Measurements from ENCODE around the gene NES. TPM values are rescaled to one million over a fixed set of nuclear protein-coding genes. Genes with fewer than 3 reads are reported as not detected.

NES gene
- total RNA-seq, 1 experiment from 2014 or later, result 168 TPM

DNA sequence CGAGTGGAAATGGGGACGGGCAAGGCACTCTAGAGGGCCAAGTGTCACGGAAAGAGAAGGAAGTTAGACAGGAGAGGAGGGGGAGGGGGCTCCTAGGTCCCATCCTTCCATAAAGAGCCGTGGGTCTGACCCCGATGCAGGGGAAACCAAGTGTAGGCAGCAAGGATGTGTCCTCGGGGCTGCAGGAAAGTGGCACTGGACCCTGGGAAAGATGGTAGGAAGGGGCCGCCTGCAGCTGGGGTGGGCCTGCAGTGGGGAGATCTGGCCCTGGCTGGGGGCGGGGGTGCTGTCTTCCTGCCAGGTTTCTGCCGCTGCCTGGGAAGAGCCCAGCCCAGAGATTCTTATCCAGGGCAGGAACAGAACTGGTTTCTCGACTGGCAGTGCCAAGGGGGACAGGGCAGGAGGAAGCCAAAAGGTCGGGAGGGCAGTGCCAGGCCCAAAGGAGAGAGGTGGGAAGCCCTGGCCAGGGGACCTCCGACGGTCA lies 15.3 kb upstream of the NES start:
- Histone ChIP-seq H3K4ac (ENCODE audit: low read depth, low read length) (no peak overlapping the region), H2AFZ (ENCODE audit: low read length) (no peak overlapping the region), H3K79me2 (ENCODE audit: insufficient read depth, low read length) (no peaks in the 10 kb centered on the region), H3K4me1 (ENCODE audit: insufficient read depth, low read length) (peaks cover 17% of the 10 kb centered on the region; the same call in 1 of the 2 replicates), H4K20me1 (ENCODE audit: control insufficient read depth, insufficient read depth, insufficient read length) (no peaks in the 10 kb centered on the region), H3K4me2 (ENCODE audit: insufficient read depth, insufficient read length, low read length) (peak overlapping the region; percentile 53), H2BK20ac (ENCODE audit: low read depth, low read length, poor library complexity, severe bottlenecking) (no peak overlapping the region), H3K9ac (ENCODE audit: extremely low read depth, insufficient read length, low read length) (no peak overlapping the region), H2BK120ac (ENCODE audit: low read depth, low read length, poor library complexity, severe bottlenecking) (no peak overlapping the region), H3T11ph (ENCODE audit: low read length) (no peak overlapping the region), H3K14ac (ENCODE audit: insufficient read depth, low read length) (peak overlapping the region; percentile 48; the same call in 1 of the 2 replicates), H3K23ac (ENCODE audit: insufficient read length, low read depth, low read length) (no peak overlapping the region), H3K56ac (ENCODE audit: insufficient read length, low read depth, low read length) (no peak overlapping the region), H3K79me1 (ENCODE audit: insufficient read depth, low read depth, low read length, poor library complexity, severe bottlenecking) (no peaks in the 10 kb centered on the region), H3K23me2 (ENCODE audit: insufficient read length, low read depth, low read length, poor library complexity, severe bottlenecking) (peaks cover 10% of the 10 kb centered on the region), H4K5ac (ENCODE audit: insufficient read length, low read depth, low read length) (no peak overlapping the region), H3K18ac (ENCODE audit: insufficient read length, low read depth, low read length) (no peak overlapping the region), H2BK12ac (ENCODE audit: insufficient read length, low read depth, low read length) (no peak overlapping the region), H2BK5ac (ENCODE audit: insufficient read length, low read length) (no peak overlapping the region), H3K27me3 (ENCODE audit: insufficient read depth, low read length) (no peaks in the 10 kb centered on the region), H2AK5ac (ENCODE audit: insufficient read length, low read length) (no peak overlapping the region), H2BK15ac (ENCODE audit: low read depth, low read length) (no peak overlapping the region), H4K8ac (replicated peaks; ENCODE audit: insufficient read length, low read depth, low read length) (no peak overlapping the region), H4K91ac (ENCODE audit: insufficient read length, low read depth, low read length) (no peak overlapping the region), H3K27ac (ENCODE audit: insufficient read length, low read depth, low read length) (no peak overlapping the region), H3K9me3 (ENCODE audit: control insufficient read depth, low read depth, low read length) (no peaks in the 10 kb centered on the region)
- peaks cover 0 to 6% (median 3%) of the 10 kb centered on the region in 3 experiments; a peak in 4 of 7 replicates for H3K36me3 Mint-ChIP-seq (ENCODE audit: insufficient read depth in 1 of 3, low read depth in 3 of 3)
- H3K27ac Mint-ChIP-seq, result peak overlapping the region; percentile 82 to 96 (median 90)
- peaks cover 0 to 5% of the 10 kb centered on the region in 2 experiments; a peak in 1 of 5 replicates for H3K9me3 Mint-ChIP-seq
- peaks cover 57 to 69% of the 10 kb centered on the region in 2 experiments for H3K4me1 Mint-ChIP-seq
- no peak for DNase-seq
- WGBS (ENCODE audit: extremely low coverage, insufficient read length, low lambda C conversion rate), result no CpG with 5 or more reads among the region's 13 CpGs
- TF ChIP-seq, protein P1, sequence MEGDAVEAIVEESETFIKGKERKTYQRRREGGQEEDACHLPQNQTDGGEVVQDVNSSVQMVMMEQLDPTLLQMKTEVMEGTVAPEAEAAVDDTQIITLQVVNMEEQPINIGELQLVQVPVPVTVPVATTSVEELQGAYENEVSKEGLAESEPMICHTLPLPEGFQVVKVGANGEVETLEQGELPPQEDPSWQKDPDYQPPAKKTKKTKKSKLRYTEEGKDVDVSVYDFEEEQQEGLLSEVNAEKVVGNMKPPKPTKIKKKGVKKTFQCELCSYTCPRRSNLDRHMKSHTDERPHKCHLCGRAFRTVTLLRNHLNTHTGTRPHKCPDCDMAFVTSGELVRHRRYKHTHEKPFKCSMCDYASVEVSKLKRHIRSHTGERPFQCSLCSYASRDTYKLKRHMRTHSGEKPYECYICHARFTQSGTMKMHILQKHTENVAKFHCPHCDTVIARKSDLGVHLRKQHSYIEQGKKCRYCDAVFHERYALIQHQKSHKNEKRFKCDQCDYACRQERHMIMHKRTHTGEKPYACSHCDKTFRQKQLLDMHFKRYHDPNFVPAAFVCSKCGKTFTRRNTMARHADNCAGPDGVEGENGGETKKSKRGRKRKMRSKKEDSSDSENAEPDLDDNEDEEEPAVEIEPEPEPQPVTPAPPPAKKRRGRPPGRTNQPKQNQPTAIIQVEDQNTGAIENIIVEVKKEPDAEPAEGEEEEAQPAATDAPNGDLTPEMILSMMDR (conservative IDR thresholded peaks at IDR 0.05), result no peak
- H3K4me3 Mint-ChIP-seq, result peak overlapping the region; percentile 54 to 75
- H3K27me3 Mint-ChIP-seq (ENCODE audit: low read depth), result peaks cover 13% of the 10 kb centered on the region

Data from H9 (cell line).